HG03045 (cell line): ENCODE measurements around the gene ERVV-1.
"Not testable (repeated sequence)": the region's sequence is repeated elsewhere in the genome, so short reads cannot be mapped to it uniquely, and the experiment has no call there.

Experiments used
- ATAC-seq: cut with Tn5 transposase; IDR thresholded peaks from one replicate; pipeline ENCODE4 v1.9.1; 2021; ENCODE audit warnings: mild to moderate bottlenecking, moderate library complexity; ENCODE audit not compliant: unreplicated experiment

ERVV-1 gene, protein sequence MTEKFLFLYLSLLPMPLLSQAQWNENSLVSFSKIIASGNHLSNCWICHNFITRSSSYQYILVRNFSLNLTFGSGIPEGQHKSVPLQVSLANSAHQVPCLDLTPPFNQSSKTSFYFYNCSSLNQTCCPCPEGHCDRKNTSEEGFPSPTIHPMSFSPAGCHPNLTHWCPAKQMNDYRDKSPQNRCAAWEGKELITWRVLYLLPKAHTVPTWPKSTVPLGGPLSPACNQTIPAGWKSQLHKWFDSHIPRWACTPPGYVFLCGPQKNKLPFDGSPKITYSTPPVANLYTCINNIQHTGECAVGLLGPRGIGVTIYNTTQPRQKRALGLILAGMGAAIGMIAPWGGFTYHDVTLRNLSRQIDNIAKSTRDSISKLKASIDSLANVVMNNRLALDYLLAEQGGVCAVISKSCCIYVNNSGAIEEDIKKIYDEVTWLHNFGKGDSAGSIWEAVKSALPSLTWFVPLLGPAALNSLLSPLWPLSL

DNA sequence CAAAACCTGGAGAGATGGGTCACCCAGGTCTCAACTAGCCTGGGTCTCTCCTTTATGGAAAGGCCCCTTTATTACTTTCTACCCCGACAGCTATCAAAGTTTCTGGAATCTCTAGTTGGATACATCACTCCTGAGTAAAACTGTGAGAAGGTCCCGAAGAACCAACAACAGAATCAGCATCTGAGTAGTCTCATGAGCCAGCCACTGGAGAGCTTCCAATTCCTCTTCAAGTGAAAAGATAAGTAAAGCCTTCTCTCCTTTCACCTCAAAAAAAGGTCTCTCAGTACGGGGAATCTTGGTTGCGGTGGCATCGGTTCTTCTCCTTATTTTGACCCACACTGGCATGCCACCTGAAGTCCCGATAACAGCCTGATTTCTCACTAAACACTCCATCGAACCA lies at the start of gene ERVV-1:
TSS of gene ERVV-1 (plus strand) at position 301 of the 400 bp plus-strand sequence. CDS start 170 bp downstream, outside the sequence.
- ATAC-seq: no peak

GRCh38 chr19:52967772-52968171 lies 45.9 kb upstream of the ERVV-1 start:
- ATAC-seq: no peak

GRCh38 chr19:52981329-52981728 lies 32.4 kb upstream of the ERVV-1 start:
- ATAC-seq: no peak

DNA sequence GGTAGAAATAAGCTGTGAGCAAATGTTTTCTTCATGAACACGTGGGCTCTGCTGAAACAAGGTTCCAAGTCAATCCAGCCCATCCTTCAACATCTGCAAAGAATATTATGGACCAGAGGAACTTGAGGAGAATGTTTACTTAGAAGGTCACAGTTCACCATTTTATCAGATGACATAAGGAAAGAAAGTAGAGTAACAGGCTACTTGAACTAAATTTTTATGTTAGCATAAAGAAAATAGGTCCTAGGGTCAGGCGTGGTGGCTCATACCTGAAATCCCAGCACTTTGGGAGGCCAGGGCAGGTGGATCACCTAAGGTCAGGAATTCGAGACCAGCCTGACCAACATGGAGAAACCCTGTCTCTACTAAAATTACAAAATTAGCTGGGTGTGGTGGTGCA lies 30.6 kb upstream of the ERVV-1 start:
- not testable (repeated sequence) for ATAC-seq

DNA sequence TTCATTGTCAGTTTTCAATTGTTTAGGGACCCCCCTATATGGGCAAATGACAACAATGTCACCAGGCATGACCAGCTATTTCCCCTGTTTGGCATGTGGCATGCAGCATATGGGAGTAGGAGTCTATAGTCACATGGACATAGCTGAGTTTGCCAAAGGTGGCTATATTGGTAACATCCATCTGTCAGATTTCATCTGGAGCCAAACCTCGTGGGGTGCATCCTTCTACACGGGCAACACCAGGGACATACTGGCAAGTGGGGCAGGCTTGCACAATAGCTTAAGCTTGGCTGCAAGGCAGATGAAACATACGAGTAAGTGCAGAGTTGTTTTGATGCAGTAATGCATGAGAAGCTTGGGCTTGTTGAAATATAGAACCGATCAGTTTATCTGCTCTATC lies 26.5 kb upstream of the ERVV-1 start:
- no peak for ATAC-seq

DNA sequence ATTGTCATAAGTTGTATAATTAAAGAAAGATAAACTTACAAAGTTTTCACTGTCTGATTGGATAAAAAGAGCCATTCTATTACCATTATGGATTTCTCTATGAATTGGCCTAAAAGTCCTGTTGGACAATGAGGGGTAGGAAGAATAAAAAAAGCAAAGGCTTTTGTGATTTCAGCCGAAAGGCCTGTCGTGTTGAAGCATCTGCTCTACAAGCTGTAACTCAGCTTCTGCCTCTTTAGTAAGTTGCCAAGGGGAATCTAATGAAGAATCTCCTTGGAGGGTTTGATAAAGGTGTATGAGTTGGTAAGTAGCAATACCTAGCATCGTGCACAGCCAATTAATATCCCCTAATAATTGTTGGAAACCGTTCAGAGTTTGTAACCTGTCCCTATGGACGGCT lies 25.2 kb upstream of the ERVV-1 start:
- no peak for ATAC-seq

DNA sequence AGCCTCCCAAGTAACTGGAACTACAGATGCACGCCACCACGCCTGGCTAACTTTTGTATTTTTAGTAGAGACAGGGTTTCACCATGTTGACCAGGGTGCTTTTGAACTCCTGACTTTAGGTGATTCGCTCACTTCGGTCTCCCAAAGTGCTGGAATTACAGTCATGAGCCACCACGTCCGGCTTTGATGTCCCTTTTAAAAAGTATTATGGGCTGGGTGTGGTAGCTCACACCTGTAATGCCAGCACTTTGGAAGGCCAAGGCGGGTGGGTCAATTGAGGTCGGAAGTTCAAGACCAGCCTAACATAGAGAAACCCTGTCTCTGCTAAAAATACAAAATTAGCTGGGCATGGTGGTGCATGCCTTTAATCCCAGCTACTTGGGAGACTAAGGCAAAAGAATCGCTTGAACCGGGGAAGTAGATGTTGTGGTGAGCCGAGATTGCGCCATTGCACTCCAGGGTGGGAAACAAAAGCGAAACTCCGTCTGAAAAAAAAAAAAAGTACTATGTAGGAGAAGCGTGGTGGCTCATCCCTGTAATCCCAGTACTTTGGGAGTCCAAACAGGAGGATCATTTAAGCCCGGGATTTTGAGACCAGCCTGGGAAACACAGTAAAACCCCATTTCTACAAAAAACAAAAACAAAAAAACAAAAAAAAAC lies 22.8 kb upstream of the ERVV-1 start:
- no peak for ATAC-seq

GRCh38 chr19:52991484-52991883 lies 22.2 kb upstream of the ERVV-1 start:
- no peak for ATAC-seq

GRCh38 chr19:52992109-52993004 lies 21.4 kb upstream of the ERVV-1 start:
- no peak for ATAC-seq

- no peak for ATAC-seq
Measured at GRCh38 chr19:52993342-52994178, 20.2 kb upstream of the ERVV-1 start.

DNA sequence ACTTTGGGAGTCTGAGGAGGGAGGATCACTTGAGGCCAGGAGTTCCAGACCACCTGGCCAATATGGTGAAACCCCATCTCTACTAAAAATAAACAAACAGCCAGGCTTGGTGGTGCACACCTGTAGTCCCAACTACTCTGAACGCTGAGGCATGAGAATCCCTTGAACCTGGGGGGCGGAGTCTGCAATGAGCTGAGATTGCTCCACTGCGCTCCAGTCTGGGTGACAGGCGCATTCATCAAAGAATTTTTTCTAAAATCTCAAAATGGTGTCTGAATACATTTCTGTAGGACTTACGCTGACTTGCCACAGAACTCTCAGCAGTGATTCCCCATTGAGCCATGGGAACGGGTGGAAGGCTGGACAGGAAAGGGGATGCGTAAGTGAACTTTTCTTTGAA lies 18.0 kb upstream of the ERVV-1 start:
- no peak for ATAC-seq

DNA sequence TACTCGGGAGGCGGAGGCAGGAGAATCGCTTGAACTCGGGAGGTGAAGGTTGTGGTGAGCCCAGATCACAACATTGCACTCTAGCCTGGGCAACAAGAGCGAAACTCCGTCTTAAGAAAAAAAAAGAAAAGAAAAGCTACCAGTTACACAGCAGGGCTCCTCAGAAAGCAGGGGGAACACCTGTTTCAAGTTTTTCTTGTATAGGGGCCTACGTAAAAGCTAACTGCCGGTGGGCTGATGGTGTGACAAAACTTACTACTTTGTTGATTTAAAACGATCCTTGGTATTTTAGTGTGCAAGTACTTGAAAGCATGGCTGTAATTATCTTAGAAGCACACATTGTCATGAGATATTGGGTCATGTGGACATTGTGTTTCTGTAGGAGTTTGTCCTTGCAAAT lies 15.7 kb upstream of the ERVV-1 start:
- ATAC-seq: no peak

- ATAC-seq: no peak
Measured at GRCh38 chr19:53002479-53002878, 11.2 kb upstream of the ERVV-1 start.

DNA sequence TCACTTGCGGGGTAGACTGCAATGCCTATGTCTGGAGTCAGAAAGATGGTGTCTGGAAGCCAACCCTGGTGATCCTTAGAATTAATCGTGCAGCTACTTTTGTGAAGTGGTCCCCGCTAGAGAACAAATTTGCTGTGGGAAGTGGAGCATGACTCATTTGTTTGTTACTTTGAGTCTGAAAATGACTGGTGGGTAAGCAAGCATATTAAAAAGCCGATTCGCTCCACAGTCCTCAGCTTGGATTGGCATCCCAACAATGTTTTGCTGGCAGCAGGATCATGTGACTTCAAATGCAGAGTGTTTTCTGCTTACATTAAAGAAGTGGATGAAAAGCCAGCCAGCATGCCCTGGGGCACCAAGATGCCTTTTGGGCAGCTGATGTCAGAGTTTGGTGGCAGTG lies 9.5 kb upstream of the ERVV-1 start:
- ATAC-seq: no peak

DNA sequence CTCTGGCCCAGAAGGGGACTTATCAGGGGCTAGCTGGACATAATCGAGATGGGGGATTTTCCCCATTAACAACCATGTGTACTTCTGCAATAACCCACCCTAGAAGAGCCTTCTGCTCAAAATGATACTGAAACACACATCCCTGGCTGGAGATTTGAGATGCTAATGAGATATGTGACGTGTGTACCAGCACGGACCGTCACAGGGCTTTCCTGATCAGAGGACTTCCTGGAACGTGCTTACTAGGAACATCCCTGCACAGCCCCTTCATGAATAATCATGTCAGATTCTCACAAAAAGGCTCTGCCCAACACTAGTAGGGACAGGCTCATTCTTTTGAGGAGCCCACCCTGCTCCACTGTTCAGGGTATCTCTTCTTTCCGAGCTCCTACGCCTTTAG lies 6.5 kb upstream of the ERVV-1 start:
- ATAC-seq: no peak

- ATAC-seq: no peak
Measured at GRCh38 chr19:53007606-53008005, 6.1 kb upstream of the ERVV-1 start.

DNA sequence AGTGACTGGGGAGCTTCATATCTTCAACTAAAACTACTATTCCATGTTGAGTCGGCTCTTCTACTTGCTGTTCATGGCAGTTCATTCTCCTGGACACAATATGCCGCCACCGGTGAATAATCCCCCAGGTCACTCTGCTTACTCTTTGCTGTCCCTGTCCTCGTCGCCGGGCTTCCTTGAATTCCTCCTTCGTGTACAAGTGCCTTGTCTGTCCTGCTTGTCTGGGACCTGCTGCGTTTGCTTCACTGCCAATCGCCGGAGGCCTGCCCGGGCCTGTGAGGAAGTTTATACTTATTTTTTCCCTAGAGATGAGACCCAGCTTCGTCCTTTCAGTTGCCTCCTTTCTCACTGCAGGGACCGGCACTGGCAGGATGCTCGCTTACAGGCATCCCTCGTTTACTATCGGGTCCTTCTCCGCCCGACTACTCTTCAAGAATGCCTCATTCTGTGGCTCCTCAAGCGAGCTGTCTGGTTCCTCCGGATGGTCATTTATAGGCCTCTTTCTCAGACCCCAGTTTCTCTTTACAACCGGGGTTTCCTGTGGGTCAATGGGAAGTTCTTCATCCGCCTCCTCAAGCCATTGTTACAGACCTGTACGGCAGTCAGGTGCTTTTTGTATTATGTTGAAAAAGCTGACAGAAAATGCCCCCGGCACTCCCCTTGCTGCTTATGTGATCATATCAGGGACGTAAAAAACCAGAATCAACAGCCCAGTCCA lies 5.5 kb upstream of the ERVV-1 start:
- ATAC-seq: no peak

DNA sequence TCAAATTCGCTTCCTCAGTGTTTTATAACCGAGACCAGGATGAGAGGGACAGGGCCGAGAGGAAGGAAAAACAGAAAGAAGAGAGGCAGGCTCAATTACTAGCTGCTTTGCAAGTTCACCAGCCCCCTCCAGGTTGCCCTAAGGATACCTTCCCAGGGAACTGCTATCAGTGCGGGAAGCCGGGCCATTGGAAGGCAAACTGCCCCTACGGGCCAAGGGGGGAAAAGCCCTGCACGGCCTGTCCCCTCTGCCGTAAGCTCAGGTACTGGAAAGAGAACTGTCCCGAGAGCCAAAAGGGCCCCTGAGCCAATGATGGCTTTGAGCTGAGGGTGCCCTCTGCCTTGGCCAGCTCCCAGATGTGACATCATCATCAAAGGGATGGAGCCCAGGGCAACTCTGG lies 3.2 kb upstream of the ERVV-1 start:
- ATAC-seq: no peak

DNA sequence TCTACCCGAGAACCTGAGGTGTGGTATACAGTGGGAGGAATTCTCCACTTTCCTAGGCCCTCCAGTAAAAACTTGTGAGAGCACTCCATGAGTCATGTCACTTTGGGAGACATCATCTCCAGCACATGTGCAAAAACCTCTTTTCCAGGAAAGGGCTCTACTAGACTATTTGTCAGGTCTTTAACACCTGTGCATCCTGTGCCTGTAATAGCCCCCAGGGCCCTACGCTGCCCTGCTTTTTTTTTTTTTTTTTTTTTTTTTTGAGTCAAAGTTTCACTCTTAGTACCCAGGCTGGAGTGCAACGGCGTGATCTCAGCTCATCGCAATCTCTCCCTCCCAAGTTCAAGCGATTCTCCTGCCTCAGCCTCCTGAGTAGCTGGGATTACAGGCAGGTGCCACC lies 1.7 kb upstream of the ERVV-1 start:
- ATAC-seq: no peak

DNA sequence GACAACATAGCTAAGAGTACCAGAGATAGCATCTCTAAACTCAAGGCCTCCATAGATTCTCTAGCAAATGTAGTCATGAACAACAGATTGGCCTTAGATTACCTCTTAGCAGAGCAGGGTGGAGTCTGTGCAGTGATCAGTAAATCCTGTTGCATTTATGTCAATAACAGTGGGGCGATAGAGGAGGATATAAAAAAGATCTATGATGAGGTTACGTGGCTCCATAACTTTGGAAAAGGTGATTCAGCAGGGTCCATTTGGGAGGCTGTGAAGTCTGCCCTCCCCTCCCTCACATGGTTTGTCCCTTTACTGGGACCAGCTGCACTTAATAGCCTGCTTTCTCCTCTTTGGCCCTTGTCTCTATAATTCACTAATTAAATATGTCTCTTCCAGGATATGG lies 1.4 kb downstream of the ERVV-1 start:
- ATAC-seq: no peak
